ENCODE measurements around the gene OGFRL1. TPM values are rescaled to one million over a fixed set of nuclear protein-coding genes. Genes with fewer than 3 reads are reported as not detected.

The OGFRL1 gene
- polyA plus RNA-seq, 2 donors = 12.1 to 15.5 TPM

- Histone ChIP-seq H3K4me3 (ENCODE audit: low read depth in 1 of 2, low read length in 2 of 2) (no peak overlapping the region), H3K4me1 (ENCODE audit: control insufficient read depth in 2 of 2, insufficient read depth in 2 of 2, low read length in 1 of 2) (peaks cover 0 to 2% of the 10 kb centered on the region in 2 donors), H3K27ac (ENCODE audit: low read depth in 2 of 2, low read length in 1 of 2) (no peak overlapping the region), H3K36me3 (ENCODE audit: control insufficient read depth in 2 of 2, insufficient read depth in 2 of 2, low read length in 1 of 2) (no peaks in the 10 kb centered on the region), H3K27me3 (ENCODE audit: control insufficient read depth in 1 of 2, insufficient read depth in 2 of 2, low read length in 2 of 2) (no peaks in the 10 kb centered on the region), H3K9me3 (ENCODE audit: control insufficient read depth in 2 of 2, insufficient read depth in 1 of 2, low read depth in 1 of 2, low read length in 1 of 2) (no peaks in the 10 kb centered on the region)
- 75 to 80% methylated on average over 5 of the region's 5 CpGs for WGBS, 2 donors
Measured at GRCh38 chr6:71324194-71324785, 35.7 kb downstream of the OGFRL1 start.

GRCh38 chr6:71326611-71327010, 38.0 kb downstream of the OGFRL1 start:
- Histone ChIP-seq H3K9me3 (ENCODE audit: control insufficient read depth in 2 of 2, insufficient read depth in 1 of 2, low read depth in 1 of 2, low read length in 1 of 2) (no peaks in the 10 kb centered on the region), H3K4me1 (ENCODE audit: control insufficient read depth in 2 of 2, insufficient read depth in 2 of 2, low read length in 1 of 2) (peaks cover 0 to 2% of the 10 kb centered on the region in 2 donors), H3K4me3 (ENCODE audit: low read depth in 1 of 2, low read length in 2 of 2) (no peak overlapping the region), H3K36me3 (ENCODE audit: control insufficient read depth in 2 of 2, insufficient read depth in 2 of 2, low read length in 1 of 2) (no peaks in the 10 kb centered on the region), H3K27me3 (ENCODE audit: control insufficient read depth in 1 of 2, insufficient read depth in 2 of 2, low read length in 2 of 2) (no peaks in the 10 kb centered on the region), H3K27ac (ENCODE audit: low read depth in 2 of 2, low read length in 1 of 2) (no peak overlapping the region)

GRCh38 chr6:71330501-71330900, 41.9 kb downstream of the OGFRL1 start:
- H3K4me1 ChIP-seq (ENCODE audit: control insufficient read depth in 2 of 2, insufficient read depth in 2 of 2, low read length in 1 of 2) = no peaks in the 10 kb centered on the region
- 92 to 93% methylated on average over 3 of the region's 3 CpGs for WGBS, 2 donors

GRCh38 chr6:71332012-71332411, 43.4 kb downstream of the OGFRL1 start:
- no peaks in the 10 kb centered on the region for H3K27me3 ChIP-seq (ENCODE audit: control insufficient read depth in 1 of 2, insufficient read depth in 2 of 2, low read length in 2 of 2)
- no peaks in the 10 kb centered on the region for H3K9me3 ChIP-seq (ENCODE audit: control insufficient read depth in 2 of 2, insufficient read depth in 1 of 2, low read depth in 1 of 2, low read length in 1 of 2)
- no peak overlapping the region for H3K27ac ChIP-seq (ENCODE audit: low read depth in 2 of 2, low read length in 1 of 2)
- no peaks in the 10 kb centered on the region for H3K4me1 ChIP-seq (ENCODE audit: control insufficient read depth in 2 of 2, insufficient read depth in 2 of 2, low read length in 1 of 2)
- H3K4me3 ChIP-seq (ENCODE audit: low read depth in 1 of 2, low read length in 2 of 2) = no peak overlapping the region
- 83 to 89% methylated on average over 2 of the region's 2 CpGs for WGBS, 2 donors
- H3K36me3 ChIP-seq (ENCODE audit: control insufficient read depth in 2 of 2, insufficient read depth in 2 of 2, low read length in 1 of 2) = no peaks in the 10 kb centered on the region

More at GRCh38 chr6:71330501-71330900, 41.9 kb downstream of the OGFRL1 start:
- Histone ChIP-seq H3K36me3 (ENCODE audit: control insufficient read depth in 2 of 2, insufficient read depth in 2 of 2, low read length in 1 of 2) (no peaks in the 10 kb centered on the region), H3K27ac (ENCODE audit: low read depth in 2 of 2, low read length in 1 of 2) (no peak overlapping the region), H3K4me3 (ENCODE audit: low read depth in 1 of 2, low read length in 2 of 2) (no peak overlapping the region), H3K27me3 (ENCODE audit: control insufficient read depth in 1 of 2, insufficient read depth in 2 of 2, low read length in 2 of 2) (no peaks in the 10 kb centered on the region), H3K9me3 (ENCODE audit: control insufficient read depth in 2 of 2, insufficient read depth in 1 of 2, low read depth in 1 of 2, low read length in 1 of 2) (no peaks in the 10 kb centered on the region)

- Histone ChIP-seq H3K4me3 (ENCODE audit: low read depth in 1 of 2, low read length in 2 of 2) (no peak overlapping the region), H3K27ac (ENCODE audit: low read depth in 2 of 2, low read length in 1 of 2) (no peak overlapping the region), H3K9me3 (ENCODE audit: control insufficient read depth in 2 of 2, insufficient read depth in 1 of 2, low read depth in 1 of 2, low read length in 1 of 2) (no peaks in the 10 kb centered on the region), H3K27me3 (ENCODE audit: control insufficient read depth in 1 of 2, insufficient read depth in 2 of 2, low read length in 2 of 2) (no peaks in the 10 kb centered on the region), H3K4me1 (ENCODE audit: control insufficient read depth in 2 of 2, insufficient read depth in 2 of 2, low read length in 1 of 2) (no peaks in the 10 kb centered on the region), H3K36me3 (ENCODE audit: control insufficient read depth in 2 of 2, insufficient read depth in 2 of 2, low read length in 1 of 2) (no peaks in the 10 kb centered on the region)
- WGBS, 2 donors = 88 to 89% methylated on average over 1 of the region's 1 CpG
Measured at GRCh38 chr6:71333050-71333449, 44.4 kb downstream of the OGFRL1 start.

GRCh38 chr6:71333697-71334096, 45.1 kb downstream of the OGFRL1 start:
- H3K4me3 ChIP-seq (ENCODE audit: low read depth in 1 of 2, low read length in 2 of 2) = no peak overlapping the region
- no peak overlapping the region for H3K27ac ChIP-seq (ENCODE audit: low read depth in 2 of 2, low read length in 1 of 2)
- H3K36me3 ChIP-seq (ENCODE audit: control insufficient read depth in 2 of 2, insufficient read depth in 2 of 2, low read length in 1 of 2) = no peaks in the 10 kb centered on the region
- H3K4me1 ChIP-seq (ENCODE audit: control insufficient read depth in 2 of 2, insufficient read depth in 2 of 2, low read length in 1 of 2) = no peaks in the 10 kb centered on the region
- WGBS, 2 donors = 62 to 80% methylated on average over 2 of the region's 2 CpGs
- no peaks in the 10 kb centered on the region for H3K27me3 ChIP-seq (ENCODE audit: control insufficient read depth in 1 of 2, insufficient read depth in 2 of 2, low read length in 2 of 2)
- H3K9me3 ChIP-seq (ENCODE audit: control insufficient read depth in 2 of 2, insufficient read depth in 1 of 2, low read depth in 1 of 2, low read length in 1 of 2) = no peaks in the 10 kb centered on the region

- Histone ChIP-seq H3K27ac (ENCODE audit: low read depth in 2 of 2, low read length in 1 of 2) (no peak overlapping the region), H3K4me1 (ENCODE audit: control insufficient read depth in 2 of 2, insufficient read depth in 2 of 2, low read length in 1 of 2) (no peaks in the 10 kb centered on the region), H3K27me3 (ENCODE audit: control insufficient read depth in 1 of 2, insufficient read depth in 2 of 2, low read length in 2 of 2) (no peaks in the 10 kb centered on the region), H3K36me3 (ENCODE audit: control insufficient read depth in 2 of 2, insufficient read depth in 2 of 2, low read length in 1 of 2) (no peaks in the 10 kb centered on the region), H3K9me3 (ENCODE audit: control insufficient read depth in 2 of 2, insufficient read depth in 1 of 2, low read depth in 1 of 2, low read length in 1 of 2) (no peaks in the 10 kb centered on the region), H3K4me3 (ENCODE audit: low read depth in 1 of 2, low read length in 2 of 2) (no peak overlapping the region)
Measured at GRCh38 chr6:71334768-71335167, 46.2 kb downstream of the OGFRL1 start.

- H3K36me3 ChIP-seq (ENCODE audit: control insufficient read depth in 2 of 2, insufficient read depth in 2 of 2, low read length in 1 of 2) = no peaks in the 10 kb centered on the region
- H3K27me3 ChIP-seq (ENCODE audit: control insufficient read depth in 1 of 2, insufficient read depth in 2 of 2, low read length in 2 of 2) = no peaks in the 10 kb centered on the region
- no peak overlapping the region for H3K4me3 ChIP-seq (ENCODE audit: low read depth in 1 of 2, low read length in 2 of 2)
Measured at GRCh38 chr6:71335544-71335943, 46.9 kb downstream of the OGFRL1 start.

GRCh38 chr6:71336901-71337300, 48.3 kb downstream of the OGFRL1 start:
- no peaks in the 10 kb centered on the region for H3K4me1 ChIP-seq (ENCODE audit: control insufficient read depth in 2 of 2, insufficient read depth in 2 of 2, low read length in 1 of 2)
- no peaks in the 10 kb centered on the region for H3K36me3 ChIP-seq (ENCODE audit: control insufficient read depth in 2 of 2, insufficient read depth in 2 of 2, low read length in 1 of 2)
- WGBS, 2 donors = 69 to 73% methylated on average over 2 of the region's 2 CpGs
- no peak overlapping the region for H3K4me3 ChIP-seq (ENCODE audit: low read depth in 1 of 2, low read length in 2 of 2)
- no peaks in the 10 kb centered on the region for H3K27me3 ChIP-seq (ENCODE audit: control insufficient read depth in 1 of 2, insufficient read depth in 2 of 2, low read length in 2 of 2)
- no peaks in the 10 kb centered on the region for H3K9me3 ChIP-seq (ENCODE audit: control insufficient read depth in 2 of 2, insufficient read depth in 1 of 2, low read depth in 1 of 2, low read length in 1 of 2)
- no peak overlapping the region for H3K27ac ChIP-seq (ENCODE audit: low read depth in 2 of 2, low read length in 1 of 2)

More at GRCh38 chr6:71335544-71335943, 46.9 kb downstream of the OGFRL1 start:
- H3K4me1 ChIP-seq (ENCODE audit: control insufficient read depth in 2 of 2, insufficient read depth in 2 of 2, low read length in 1 of 2) = no peaks in the 10 kb centered on the region
- H3K9me3 ChIP-seq (ENCODE audit: control insufficient read depth in 2 of 2, insufficient read depth in 1 of 2, low read depth in 1 of 2, low read length in 1 of 2) = no peaks in the 10 kb centered on the region
- no peak overlapping the region for H3K27ac ChIP-seq (ENCODE audit: low read depth in 2 of 2, low read length in 1 of 2)

- Histone ChIP-seq H3K27me3 (ENCODE audit: control insufficient read depth in 1 of 2, insufficient read depth in 2 of 2, low read length in 2 of 2) (no peaks in the 10 kb centered on the region), H3K36me3 (ENCODE audit: control insufficient read depth in 2 of 2, insufficient read depth in 2 of 2, low read length in 1 of 2) (no peaks in the 10 kb centered on the region), H3K9me3 (ENCODE audit: control insufficient read depth in 2 of 2, insufficient read depth in 1 of 2, low read depth in 1 of 2, low read length in 1 of 2) (no peaks in the 10 kb centered on the region), H3K4me1 (ENCODE audit: control insufficient read depth in 2 of 2, insufficient read depth in 2 of 2, low read length in 1 of 2) (no peaks in the 10 kb centered on the region), H3K4me3 (ENCODE audit: low read depth in 1 of 2, low read length in 2 of 2) (no peak overlapping the region), H3K27ac (ENCODE audit: low read depth in 2 of 2, low read length in 1 of 2) (no peak overlapping the region)
- 82 to 93% methylated on average over 4 of the region's 4 CpGs for WGBS, 2 donors
Measured at GRCh38 chr6:71338540-71339316, 50.1 kb downstream of the OGFRL1 start.

All from esophagus (tissue), 2 donors.